Endothelial cell of umbilical vein (primary cell): Measurements from ENCODE around the gene NFX1. TPM values are rescaled to one million over a fixed set of nuclear protein-coding genes. Genes with fewer than 3 reads are reported as not detected.

ENCODE experiments used
- BruUV-seq: library from RNA; stranded (reverse); fragments of 400-500 nt; replicated peaks from 2 replicates; lab custom pipeline; 2021; lab: Mats Ljungman, UMichigan
- CTCF ChIA-PET: fragments of 300-600, 350-600 bp; sonication (Branson Sonifier 250); formaldehyde crosslinking; loops from one replicate; lab custom pipeline; 2021; ENCODE audit warnings: antibody characterized with exemption, inconsistent platforms; lab: Charles Lee
- POLR2A ChIA-PET: fragments of 300-600, 350-600 bp; sonication (Branson Sonifier 250); formaldehyde crosslinking; loops from one replicate; lab custom pipeline; 2021; ENCODE audit warnings: antibody characterized with exemption, inconsistent platforms; lab: Charles Lee
- DNase-seq: peaks from one replicate; pipeline ENCODE4 v3.0.0-alpha.2; 2011; ENCODE audit warnings: low read depth, low spot score
- FAIRE-seq: peaks from 2 replicates; lab custom pipeline; 2011; peaks lifted over from hg19 to GRCh38; lab: Jason Lieb, UNC
- H2AFZ ChIP-seq: 2 replicates; pipeline ENCODE4 v1.6.0; 2012; ENCODE audit warnings: low read depth, low read length, control low read depth, inconsistent platforms
- H3K27ac ChIP-seq: 2 replicates; pipeline ENCODE4 v1.5.1; 2011; ENCODE audit warnings: low read depth, mild to moderate bottlenecking, control low read depth, low read length, moderate library complexity; ENCODE audit not compliant: insufficient read depth
- H3K27me3 ChIP-seq, 2 experiments: 2 replicates each; pipeline versions ENCODE4 v1.6.0 to v1.6.1; 2011; ENCODE audit warnings: low read length in 2 of 2, mixed read lengths in 1 of 2; ENCODE audit not compliant: control insufficient read depth in 2 of 2, insufficient read depth in 2 of 2
- H3K36me3 ChIP-seq, 2 experiments: 2 replicates in 1 of 2; 3 replicates in 1 of 2; pipeline ENCODE4 v1.5.1; 2011; ENCODE audit warnings: low read length in 2 of 2, mild to moderate bottlenecking in 1 of 2, moderate library complexity in 1 of 2; ENCODE audit not compliant: control insufficient read depth in 2 of 2, insufficient read depth in 2 of 2; ENCODE audit errors: extremely low read depth in 1 of 2
- H3K4me1 ChIP-seq: 3 replicates; pipeline ENCODE4 v1.5.1; 2011; ENCODE audit warnings: mild to moderate bottlenecking, low read length; ENCODE audit not compliant: control insufficient read depth, insufficient read depth; ENCODE audit errors: extremely low read depth
- H3K4me2 ChIP-seq: 2 replicates; pipeline ENCODE4 v1.6.1; 2011; ENCODE audit warnings: low read length, control low read depth, mixed read lengths; ENCODE audit not compliant: insufficient read depth
- H3K4me3 ChIP-seq, 3 experiments: fragments of 200-600 bp in 1 of 3; sonication (generic), shearing (Covaris generic) in 1 of 3; replicated peaks in 1 of 3; 2 replicates each; pipeline ENCODE4 v1.5.1; 2011 to 2016; ENCODE audit warnings: control low read depth in 3 of 3, low read length in 3 of 3, mild to moderate bottlenecking in 2 of 3, inconsistent platforms in 1 of 3, low read depth in 1 of 3, moderate library complexity in 1 of 3; ENCODE audit not compliant: insufficient read depth in 1 of 3
- H3K79me2 ChIP-seq: 2 replicates; pipeline ENCODE4 v1.6.0; 2012; ENCODE audit warnings: low read length, inconsistent platforms; ENCODE audit not compliant: control insufficient read depth, insufficient read depth
- H3K9ac ChIP-seq: replicated peaks from 2 replicates; pipeline ENCODE3; 2011; ENCODE audit warnings: low read length, control low read depth; ENCODE audit not compliant: insufficient read depth; ENCODE audit errors: extremely low read depth
- H3K9me1 ChIP-seq: replicated peaks from 3 replicates; pipeline ENCODE4 v1.6.0; 2011; ENCODE audit warnings: mild to moderate bottlenecking, low read length; ENCODE audit not compliant: control insufficient read depth, insufficient read depth; ENCODE audit errors: extremely low read depth
- H3K9me3 ChIP-seq: replicated peaks from 2 replicates; pipeline ENCODE4 v1.5.1; 2012; ENCODE audit warnings: low read length, inconsistent platforms; ENCODE audit not compliant: control insufficient read depth, insufficient read depth
- H4K20me1 ChIP-seq: replicated peaks from 2 replicates; pipeline ENCODE3; 2011; ENCODE audit warnings: mild to moderate bottlenecking, low read length; ENCODE audit not compliant: control insufficient read depth, insufficient read depth; ENCODE audit errors: extremely low read depth
- EZH2 ChIP-seq: IDR thresholded peaks from 2 replicates; pipeline ENCODE4 v1.6.1; 2012; ENCODE audit warnings: borderline replicate concordance, low read depth, mild to moderate bottlenecking, moderate library complexity, low read length, inconsistent platforms; ENCODE audit not compliant: severe bottlenecking
- FOS ChIP-seq: IDR thresholded peaks from 2 replicates; pipeline ENCODE4 v1.6.1; 2011; ENCODE audit warnings: mild to moderate bottlenecking, low read length, moderate library complexity, borderline replicate concordance; ENCODE audit not compliant: insufficient read depth
- GATA2 ChIP-seq: IDR thresholded peaks from 2 replicates; pipeline ENCODE4 v1.7.0; 2011; ENCODE audit warnings: low read depth, mild to moderate bottlenecking, moderate library complexity, mixed read lengths, low read length; ENCODE audit not compliant: insufficient read length, insufficient read depth
- JUN ChIP-seq: IDR thresholded peaks from 2 replicates; pipeline ENCODE4 v1.6.1; 2011; ENCODE audit warnings: borderline replicate concordance, low read depth; ENCODE audit not compliant: insufficient read length, insufficient read depth
- MYC ChIP-seq: IDR thresholded peaks from one replicate; pipeline ENCODE4 v1.6.1; 2011; ENCODE audit warnings: mild to moderate bottlenecking, low read depth, low read length
- POLR2A ChIP-seq: IDR thresholded peaks from 2 replicates; pipeline ENCODE4 v1.6.1; 2012; ENCODE audit warnings: low read depth, mild to moderate bottlenecking, control low read depth, low read length
- POLR2AphosphoS5 ChIP-seq: IDR thresholded peaks from 2 replicates; pipeline ENCODE4 v1.6.1; 2012; ENCODE audit warnings: low read depth, mild to moderate bottlenecking, control low read depth, low read length, moderate library complexity; ENCODE audit not compliant: insufficient read depth
- dilution Hi-C: fragments of 300-500 bp; cut with MboI; formaldehyde crosslinking; loops from one replicate; pipeline ENCODE4 v1.15.0; 2019; ENCODE audit warnings: low sequenced_read_pairs; ENCODE audit not compliant: extremely low pct_ligation_motif_present
- intact Hi-C: fragments of 100-400 bp; cut with micrococcal nuclease; formaldehyde crosslinking; loops from one replicate; pipeline ENCODE4 v1.10.0; 2022
- polyA plus RNA-seq, 4 experiments: library from polyadenylated mRNA; depleted of rRNA in 3 of 4; stranded (reverse) in 3 of 4; unstranded in 1 of 4; fragments of >200 nt; gene quantifications; 2 replicates each; pipeline versions ENCODE4 v1.2.1 to v1.2.3, GENCODE V29; 2011 to 2012; ENCODE audit warnings: missing spikeins in 1 of 4
- total RNA-seq: library from RNA; stranded (reverse); gene quantifications from 2 replicates; pipeline ENCODE4 v1.2.3, GENCODE V29; 2021
- TF ChIP-seq, protein P1 (sequence below), 2 donors: IDR thresholded peaks; 1 replicate in 1 of 2; 2 replicates in 1 of 2; pipeline ENCODE4 v1.5.1; 2011; ENCODE audit warnings: low read length in 2 of 2, mild to moderate bottlenecking in 2 of 2, moderate library complexity in 2 of 2, control low read depth in 1 of 2, inconsistent platforms in 1 of 2, low read depth in 1 of 2; ENCODE audit not compliant: insufficient read depth in 1 of 2; ENCODE audit errors: extremely low read depth in 1 of 2
- TF ChIP-seq, protein P2 (sequence below): IDR thresholded peaks from 2 replicates; pipeline ENCODE4 v1.6.1; 2011; ENCODE audit not compliant: insufficient read depth, insufficient read length

Gene NFX1
- total and polyA plus RNA-seq, 2 donors (not counting 3 experiments of a cell fraction or from before 2014, with no cell fraction given), result 19.3 to 21.7 TPM

DNA sequence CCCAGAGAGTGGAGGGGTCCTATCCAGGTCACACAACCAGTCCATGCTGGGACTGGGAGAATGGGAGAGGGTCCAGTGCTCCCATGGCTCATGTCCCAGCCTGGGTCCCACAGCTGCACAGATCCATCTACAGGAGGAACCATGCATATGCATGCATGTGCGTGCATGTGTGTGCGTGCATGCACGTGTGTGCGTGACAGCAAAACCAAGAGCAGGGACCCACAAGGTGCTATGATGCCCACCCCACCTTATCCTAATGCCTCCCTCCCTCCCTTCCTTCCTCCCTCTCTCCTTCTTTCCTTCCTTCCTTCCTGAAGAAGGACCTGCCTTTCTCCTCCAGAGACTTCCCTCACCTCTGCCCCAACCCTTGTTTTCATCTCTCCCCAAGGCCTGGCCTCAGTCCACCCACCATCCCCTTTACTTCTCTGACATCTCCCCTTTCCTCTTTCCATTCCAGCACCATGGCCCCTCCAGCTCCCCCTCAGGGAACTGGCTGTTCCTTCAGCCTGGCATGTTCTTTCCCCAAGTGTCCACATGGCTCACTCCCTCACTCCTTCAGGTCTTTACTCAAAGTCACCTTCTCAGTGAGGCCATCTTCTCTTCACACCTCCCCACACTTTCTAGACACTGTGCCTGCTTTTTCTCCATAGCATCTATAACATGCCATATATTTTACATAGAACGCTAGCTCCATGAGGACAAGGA lies 90.2 kb downstream of the NFX1 start:
- H3K27me3 ChIP-seq, result no peaks in the 10 kb centered on the region
- no peak overlapping the region for H3K9ac ChIP-seq
- DNase-seq (no peak), FAIRE-seq (no peak)
- no peaks in the 10 kb centered on the region for H3K4me1 ChIP-seq
- CTCF ChIA-PET, result interaction anchor here (1.1 to 3.5 kb wide), 5 partner anchors 23 to 86 kb away, joined by 4 to 20 read pairs (median 8); partner anchors contain the start of gene AQP7
- H3K36me3 ChIP-seq, result no peaks in the 10 kb centered on the region
- intact Hi-C loops (no loop called here), dilution Hi-C loops (no loop called here)
- POLR2A ChIA-PET, result no interaction called here
- no peak overlapping the region for H3K4me3 ChIP-seq
- no peaks in the 10 kb centered on the region for H3K9me1 ChIP-seq
- no peaks in the 10 kb centered on the region for H3K79me2 ChIP-seq
- H4K20me1 ChIP-seq, result no peaks in the 10 kb centered on the region
- BruUV-seq, result no TSS peak
- no peak overlapping the region for H3K27ac ChIP-seq
- no peaks in the 10 kb centered on the region for H3K9me3 ChIP-seq
- H3K4me2 ChIP-seq, result no peak overlapping the region
- TF ChIP-seq POLR2AphosphoS5 (no peak), GATA2 (no peak), POLR2A (no peak), FOS (no peak), MYC (no peak), EZH2 (no peak), JUN (no peak)
- TF ChIP-seq, protein P1, sequence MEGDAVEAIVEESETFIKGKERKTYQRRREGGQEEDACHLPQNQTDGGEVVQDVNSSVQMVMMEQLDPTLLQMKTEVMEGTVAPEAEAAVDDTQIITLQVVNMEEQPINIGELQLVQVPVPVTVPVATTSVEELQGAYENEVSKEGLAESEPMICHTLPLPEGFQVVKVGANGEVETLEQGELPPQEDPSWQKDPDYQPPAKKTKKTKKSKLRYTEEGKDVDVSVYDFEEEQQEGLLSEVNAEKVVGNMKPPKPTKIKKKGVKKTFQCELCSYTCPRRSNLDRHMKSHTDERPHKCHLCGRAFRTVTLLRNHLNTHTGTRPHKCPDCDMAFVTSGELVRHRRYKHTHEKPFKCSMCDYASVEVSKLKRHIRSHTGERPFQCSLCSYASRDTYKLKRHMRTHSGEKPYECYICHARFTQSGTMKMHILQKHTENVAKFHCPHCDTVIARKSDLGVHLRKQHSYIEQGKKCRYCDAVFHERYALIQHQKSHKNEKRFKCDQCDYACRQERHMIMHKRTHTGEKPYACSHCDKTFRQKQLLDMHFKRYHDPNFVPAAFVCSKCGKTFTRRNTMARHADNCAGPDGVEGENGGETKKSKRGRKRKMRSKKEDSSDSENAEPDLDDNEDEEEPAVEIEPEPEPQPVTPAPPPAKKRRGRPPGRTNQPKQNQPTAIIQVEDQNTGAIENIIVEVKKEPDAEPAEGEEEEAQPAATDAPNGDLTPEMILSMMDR (IDR thresholded peaks at IDR 0.05; ENCODE audit: extremely low read depth in 1 of 2, insufficient read depth in 1 of 2, low read depth in 1 of 2, low read length in 2 of 2), result no peak
- TF ChIP-seq, protein P2, sequence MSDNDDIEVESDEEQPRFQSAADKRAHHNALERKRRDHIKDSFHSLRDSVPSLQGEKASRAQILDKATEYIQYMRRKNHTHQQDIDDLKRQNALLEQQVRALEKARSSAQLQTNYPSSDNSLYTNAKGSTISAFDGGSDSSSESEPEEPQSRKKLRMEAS, result no peak
- no peak overlapping the region for H2AFZ ChIP-seq
